Activated CD4-positive, alpha-beta T cell treated with anti-CD3 and anti-CD28 coated beads for 48 hours (primary cell): ENCODE measurements around the gene DAPK1.
"Not testable (repeated sequence)": the region's sequence is repeated elsewhere in the genome, so short reads cannot be mapped to it uniquely, and the experiment has no call there.

Experiments used
- DNase-seq: peaks from one replicate; pipeline ENCODE4 v3.0.0-alpha.2; 2020

DAPK1 gene

GRCh38 chr9:87718852-87719612, 221.4 kb downstream of the DAPK1 start:
- DNase-seq: no peak

GRCh38 chr9:87720173-87720572, 222.5 kb downstream of the DAPK1 start:
- DNase-seq: no peak

GRCh38 chr9:87722393-87723088, 224.9 kb downstream of the DAPK1 start:
- no peak for DNase-seq

GRCh38 chr9:87725356-87725899, 227.8 kb downstream of the DAPK1 start:
- DNase-seq: no peak

DNA sequence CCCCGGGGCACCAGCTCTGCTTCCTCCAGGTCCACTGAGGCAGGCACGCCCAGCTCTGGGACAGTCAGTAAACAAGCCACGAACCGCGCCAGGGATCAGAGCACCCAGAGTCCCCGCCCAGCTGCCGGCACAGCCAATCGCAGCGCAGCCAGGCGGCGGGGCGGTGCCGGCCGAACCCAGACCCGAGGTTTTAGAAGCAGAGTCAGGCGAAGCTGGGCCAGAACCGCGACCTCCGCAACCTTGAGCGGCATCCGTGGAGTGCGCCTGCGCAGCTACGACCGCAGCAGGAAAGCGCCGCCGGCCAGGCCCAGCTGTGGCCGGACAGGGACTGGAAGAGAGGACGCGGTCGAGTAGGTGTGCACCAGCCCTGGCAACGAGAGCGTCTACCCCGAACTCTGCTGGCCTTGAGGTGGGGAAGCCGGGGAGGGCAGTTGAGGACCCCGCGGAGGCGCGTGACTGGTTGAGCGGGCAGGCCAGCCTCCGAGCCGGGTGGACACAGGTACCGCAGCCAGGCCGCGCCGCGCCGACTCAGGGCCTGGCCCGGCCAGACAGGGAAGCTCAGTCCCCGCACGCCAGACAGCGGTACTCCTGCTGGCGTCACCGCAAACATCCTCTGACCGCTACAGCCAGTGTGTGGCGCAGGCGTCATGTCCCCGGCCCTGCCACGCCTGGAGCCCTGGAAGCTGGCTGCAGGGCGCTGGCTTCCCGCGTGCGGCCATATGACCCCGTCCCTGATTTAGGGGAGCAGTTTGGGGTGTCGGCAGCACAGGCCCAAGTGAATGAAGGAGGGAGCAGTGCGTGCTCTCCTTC, 228.4 kb downstream of the DAPK1 start, which contains the start of gene CTSL:
TSS of gene CTSL (plus strand) at position 220 of the 810 bp plus-strand sequence. CDS start 1,485 bp downstream, outside the sequence.
- DNase-seq: peak; percentile 67

- DNase-seq: no peak
These were observed 231.6 kb downstream of the DAPK1 start for GRCh38 chr9:87729246-87729645.

GRCh38 chr9:87731321-87731720, 233.7 kb downstream of the DAPK1 start:
- no peak for DNase-seq

DNA sequence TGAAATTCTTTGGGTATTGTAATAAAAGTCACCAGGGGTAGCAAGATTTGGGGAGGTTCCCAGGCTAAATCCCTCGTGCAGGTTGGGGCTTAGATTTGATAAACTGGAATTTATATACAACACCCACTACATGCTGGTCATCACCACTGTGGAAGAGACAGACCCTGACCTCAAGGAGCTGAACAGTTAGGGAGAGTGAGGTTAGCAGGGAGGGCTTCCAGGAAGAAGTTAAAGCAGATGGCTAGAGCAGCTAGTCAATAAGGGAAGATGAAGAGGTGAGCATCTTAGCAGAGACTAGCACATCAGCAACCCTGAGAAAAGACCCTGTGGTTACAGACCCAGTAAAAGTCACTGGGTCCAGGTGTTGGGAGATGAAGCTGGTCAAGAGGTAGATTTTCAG, 234.7 kb downstream of the DAPK1 start:
- DNase-seq: no peak

GRCh38 chr9:87732756-87733155, 235.1 kb downstream of the DAPK1 start:
- DNase-seq: no peak

DNA sequence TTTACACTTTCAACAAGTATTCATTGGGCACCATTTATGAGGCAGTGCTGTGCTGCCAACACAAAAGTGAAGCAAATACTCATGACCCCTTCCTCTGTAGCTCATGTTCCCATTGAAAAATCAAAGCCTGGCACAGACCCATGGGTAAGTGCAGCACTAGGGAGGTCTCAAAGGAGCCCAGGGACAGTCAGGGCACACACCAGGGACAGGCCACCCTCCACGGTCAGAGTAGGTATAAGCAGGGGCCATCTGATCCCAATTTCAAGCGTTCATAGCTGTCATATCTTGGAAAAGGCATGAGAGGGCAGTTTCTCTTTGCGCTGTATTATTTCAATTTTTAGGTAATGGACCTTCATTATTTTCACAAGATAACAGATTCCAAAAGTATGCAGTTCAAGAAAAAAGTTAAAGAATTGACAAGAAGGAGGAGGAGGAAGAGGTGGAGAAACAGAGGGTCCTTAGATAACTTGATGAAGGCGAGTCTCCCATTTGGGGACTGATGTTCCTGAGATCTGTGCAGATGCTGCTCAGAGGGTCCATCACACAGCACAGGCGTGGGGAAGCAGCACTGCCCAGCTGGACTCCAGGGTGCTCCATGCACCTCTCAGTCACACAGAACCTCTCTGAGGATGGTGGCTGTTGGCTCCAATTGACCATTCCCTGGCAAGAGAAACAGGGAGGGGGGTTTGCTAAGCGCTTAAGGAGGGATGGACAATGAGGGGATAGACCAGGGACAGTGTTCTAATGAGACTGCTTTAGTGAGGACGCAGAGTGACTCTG, 235.8 kb downstream of the DAPK1 start:
- DNase-seq: no peak

DNA sequence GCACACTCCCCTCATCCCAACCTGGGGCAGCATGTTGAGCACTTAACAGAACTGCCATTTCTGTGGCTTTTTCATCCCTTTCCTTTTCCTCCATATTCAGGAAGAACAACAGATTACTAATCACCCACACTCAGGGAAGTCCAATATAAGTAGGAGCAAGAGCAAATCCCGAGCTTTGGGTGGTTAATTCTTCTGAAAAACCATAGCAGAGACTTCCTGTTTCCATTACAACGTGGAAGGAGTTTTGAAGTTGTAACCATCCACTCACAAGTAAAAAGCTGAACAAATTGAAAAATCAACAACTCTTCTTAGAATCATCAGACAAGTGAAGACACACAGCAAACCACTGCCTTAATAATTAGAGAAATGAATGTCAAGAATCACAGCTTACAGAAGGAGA, 236.4 kb downstream of the DAPK1 start:
- no peak for DNase-seq

DNA sequence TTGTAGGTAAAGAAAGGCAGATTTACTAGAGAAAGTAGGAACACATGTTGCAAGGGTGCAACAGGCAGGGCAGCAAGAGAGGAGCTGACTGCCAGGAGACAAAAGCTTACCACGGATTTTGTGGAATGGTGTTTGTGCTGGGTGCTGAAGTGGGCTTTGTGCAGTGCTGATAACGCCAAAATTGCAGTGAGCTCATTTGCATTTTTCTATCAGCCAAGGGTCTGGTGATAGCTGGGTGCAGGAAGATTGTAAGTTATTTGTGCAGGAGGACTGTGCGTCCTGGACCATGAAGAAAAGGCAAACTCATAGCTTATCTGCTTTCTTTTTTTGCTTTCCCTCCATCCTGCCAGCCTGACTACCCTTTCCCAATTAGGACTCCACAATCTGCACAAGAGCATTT, 241.9 kb downstream of the DAPK1 start:
- DNase-seq: no peak

DNA sequence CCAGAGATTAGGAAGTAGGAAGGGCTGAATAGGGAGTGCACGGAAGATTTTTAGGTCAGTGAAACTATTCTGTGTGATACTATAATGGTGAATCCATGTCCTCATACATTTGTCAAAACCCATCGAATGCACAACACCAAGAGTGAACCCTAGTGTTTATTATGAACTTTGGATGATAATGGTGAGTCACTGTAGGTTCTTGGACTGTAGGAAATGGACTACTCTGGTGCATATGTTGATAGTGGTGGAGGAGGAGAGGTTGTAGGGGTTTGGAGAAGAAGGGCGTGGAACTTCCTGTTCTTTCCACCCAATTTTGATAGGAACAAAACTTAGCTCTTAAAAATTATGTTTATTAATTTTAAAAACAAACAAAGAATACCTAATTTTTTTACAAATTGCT, 242.5 kb downstream of the DAPK1 start:
- no peak for DNase-seq

- DNase-seq: no peak
These were observed 243.7 kb downstream of the DAPK1 start for GRCh38 chr9:87741326-87741725.

DNA sequence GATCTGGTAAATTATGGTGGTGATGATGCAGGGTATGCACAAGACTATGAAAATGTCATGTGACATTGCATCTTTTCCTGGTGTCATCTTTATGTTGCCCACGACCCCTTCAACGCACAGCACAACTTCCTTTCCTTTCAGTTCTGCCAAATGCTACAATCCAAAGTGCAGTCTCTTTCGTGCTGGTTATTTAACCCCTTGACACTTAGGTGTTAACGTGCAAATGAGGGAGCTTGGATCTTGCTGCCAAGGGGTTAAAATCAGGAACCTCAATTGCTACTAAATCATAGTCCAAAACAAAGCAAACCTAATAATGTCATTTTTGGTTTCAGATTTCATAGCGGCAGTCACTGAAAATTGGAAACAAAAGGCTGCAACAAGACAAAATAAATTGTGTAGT, 244.2 kb downstream of the DAPK1 start:
- DNase-seq: no peak

GRCh38 chr9:87742813-87743428, 245.3 kb downstream of the DAPK1 start:
- DNase-seq: no peak

- DNase-seq: not testable (repeated sequence)
These were observed 246.6 kb downstream of the DAPK1 start for GRCh38 chr9:87744247-87744646.

DNA sequence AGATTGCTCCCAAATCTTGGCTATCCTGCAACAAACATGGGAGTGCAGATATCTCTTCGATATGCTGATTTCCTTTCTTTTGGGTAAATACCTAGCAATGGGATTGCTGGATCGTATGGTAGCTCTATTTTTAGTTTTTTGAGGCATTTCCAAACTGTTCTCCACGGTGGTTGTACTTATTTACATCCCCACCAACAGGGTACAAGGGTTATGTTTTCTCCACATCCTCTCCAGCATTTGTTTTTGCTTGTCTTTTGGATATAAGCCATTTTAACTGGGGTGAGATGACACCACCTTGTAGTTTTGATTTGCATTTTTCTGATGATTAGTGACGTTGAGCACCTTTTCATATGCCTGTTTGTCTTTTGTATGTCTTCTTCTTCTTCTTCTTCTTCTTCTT, 248.5 kb downstream of the DAPK1 start:
- no peak for DNase-seq

DNA sequence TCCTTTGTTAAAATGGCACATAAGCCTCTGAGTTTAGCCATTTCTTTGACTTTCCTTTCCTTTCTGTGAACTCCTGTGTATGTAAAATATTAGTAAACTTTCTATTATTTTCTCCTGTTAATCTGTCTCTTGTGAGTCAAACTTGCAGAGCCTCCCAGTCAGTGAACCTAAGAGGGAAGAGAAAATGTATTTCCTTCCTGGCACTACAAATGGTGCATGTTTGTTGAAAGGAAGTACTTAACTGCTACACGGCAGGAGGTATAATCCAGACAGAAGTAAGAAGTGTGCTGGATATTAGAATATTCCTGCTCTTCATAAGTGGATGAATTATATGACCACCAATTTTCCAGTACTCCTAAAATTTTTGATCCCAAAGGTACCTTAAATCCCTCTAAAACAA, 251.2 kb downstream of the DAPK1 start:
- no peak for DNase-seq

DNA sequence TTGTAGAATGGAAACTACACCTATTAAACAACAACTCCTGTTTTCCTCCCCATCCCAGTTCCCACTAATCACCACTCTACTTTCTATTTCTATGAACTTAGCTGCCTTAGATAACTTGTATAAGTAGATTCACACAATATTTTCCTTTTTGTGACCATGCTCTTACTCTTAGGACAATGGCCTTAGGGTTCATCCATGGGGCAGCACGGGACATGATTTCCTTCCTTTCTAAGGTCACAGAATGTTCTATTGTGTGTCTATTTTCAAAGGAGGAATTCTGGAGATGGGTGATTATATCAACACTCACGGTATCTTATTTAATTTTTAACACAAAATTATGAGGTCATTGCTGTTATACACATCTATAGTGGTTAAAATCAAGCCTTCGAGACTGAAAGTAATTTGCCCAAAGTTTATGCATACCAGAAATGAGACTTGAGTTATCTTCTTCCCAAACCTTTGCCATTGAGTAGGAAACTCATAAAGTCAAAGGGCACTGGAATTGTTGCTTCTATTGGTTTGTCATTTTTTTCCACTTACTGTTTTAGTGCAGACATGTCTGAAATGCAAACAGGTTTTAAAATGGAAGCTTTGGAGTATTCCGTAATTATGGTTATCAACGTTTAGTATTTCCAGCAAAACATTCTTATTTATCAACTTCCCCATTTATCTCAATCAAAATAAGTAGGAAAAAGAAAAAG, 251.8 kb downstream of the DAPK1 start:
- DNase-seq: no peak

DNA sequence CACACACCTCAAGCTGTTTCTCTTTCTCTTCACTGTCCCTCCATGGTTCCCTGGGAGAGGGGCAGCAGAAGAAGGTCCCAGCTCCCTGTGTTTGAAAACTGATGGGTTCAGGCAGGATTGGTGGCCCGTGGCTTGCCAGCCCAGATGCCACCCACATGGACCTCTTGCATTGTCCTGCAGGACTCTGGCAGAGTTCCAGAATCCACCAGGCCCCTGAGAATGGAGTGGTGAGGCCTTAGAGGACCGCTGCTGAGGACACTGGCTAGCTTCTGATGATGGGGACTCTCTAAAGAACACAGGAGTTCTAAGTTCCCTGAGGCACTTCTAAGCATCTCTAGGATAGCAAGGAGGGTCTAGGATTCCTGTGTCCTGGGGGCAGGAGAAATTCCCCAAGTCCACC, 253.1 kb downstream of the DAPK1 start:
- no peak for DNase-seq
